Measurements from ENCODE around the gene PDE4B. TPM values are rescaled to one million over a fixed set of nuclear protein-coding genes. Genes with fewer than 3 reads are reported as not detected.
A peak's percentile ranks its signal among the peaks of the same experiment; 100 is the strongest.

The PDE4B gene
- total RNA-seq, 1 donor: 51.0 TPM

DNA sequence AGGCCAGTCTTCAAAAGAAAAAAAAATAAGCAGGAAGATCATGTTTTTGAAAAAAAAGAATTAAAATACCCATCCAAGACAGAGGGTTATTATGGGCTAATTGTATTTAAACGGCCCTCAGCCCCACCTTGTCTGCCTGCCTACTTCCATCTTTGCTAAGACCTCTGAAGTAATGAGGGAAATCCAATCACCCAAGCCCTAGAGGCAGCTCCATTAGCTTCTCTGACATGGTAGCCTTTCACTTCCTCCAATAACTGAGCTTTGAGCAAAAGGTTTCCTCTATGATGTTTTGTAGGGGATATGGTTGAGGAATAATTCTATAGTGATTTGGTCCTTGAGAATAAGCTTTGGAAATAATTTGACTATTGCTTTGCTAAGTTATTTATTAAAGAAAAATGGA is 563.1 kb downstream of the PDE4B start:
- no peak overlapping the region for H3K4me3 ChIP-seq (ENCODE audit: low read depth, low read length)
- DNase-seq (ENCODE audit: low read depth): no peak
- TF ChIP-seq, protein P1, sequence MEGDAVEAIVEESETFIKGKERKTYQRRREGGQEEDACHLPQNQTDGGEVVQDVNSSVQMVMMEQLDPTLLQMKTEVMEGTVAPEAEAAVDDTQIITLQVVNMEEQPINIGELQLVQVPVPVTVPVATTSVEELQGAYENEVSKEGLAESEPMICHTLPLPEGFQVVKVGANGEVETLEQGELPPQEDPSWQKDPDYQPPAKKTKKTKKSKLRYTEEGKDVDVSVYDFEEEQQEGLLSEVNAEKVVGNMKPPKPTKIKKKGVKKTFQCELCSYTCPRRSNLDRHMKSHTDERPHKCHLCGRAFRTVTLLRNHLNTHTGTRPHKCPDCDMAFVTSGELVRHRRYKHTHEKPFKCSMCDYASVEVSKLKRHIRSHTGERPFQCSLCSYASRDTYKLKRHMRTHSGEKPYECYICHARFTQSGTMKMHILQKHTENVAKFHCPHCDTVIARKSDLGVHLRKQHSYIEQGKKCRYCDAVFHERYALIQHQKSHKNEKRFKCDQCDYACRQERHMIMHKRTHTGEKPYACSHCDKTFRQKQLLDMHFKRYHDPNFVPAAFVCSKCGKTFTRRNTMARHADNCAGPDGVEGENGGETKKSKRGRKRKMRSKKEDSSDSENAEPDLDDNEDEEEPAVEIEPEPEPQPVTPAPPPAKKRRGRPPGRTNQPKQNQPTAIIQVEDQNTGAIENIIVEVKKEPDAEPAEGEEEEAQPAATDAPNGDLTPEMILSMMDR (IDR thresholded peaks at IDR 0.05; ENCODE audit: insufficient read depth, low read depth, low read length): no peak

GRCh38 chr1:66356605-66357004 is 563.9 kb downstream of the PDE4B start:
- no peak for DNase-seq (ENCODE audit: low read depth)
- TF ChIP-seq, protein P1 (IDR thresholded peaks at IDR 0.05; ENCODE audit: insufficient read depth, low read depth, low read length): no peak
- H3K4me3 ChIP-seq (ENCODE audit: low read depth, low read length): no peak overlapping the region

DNA sequence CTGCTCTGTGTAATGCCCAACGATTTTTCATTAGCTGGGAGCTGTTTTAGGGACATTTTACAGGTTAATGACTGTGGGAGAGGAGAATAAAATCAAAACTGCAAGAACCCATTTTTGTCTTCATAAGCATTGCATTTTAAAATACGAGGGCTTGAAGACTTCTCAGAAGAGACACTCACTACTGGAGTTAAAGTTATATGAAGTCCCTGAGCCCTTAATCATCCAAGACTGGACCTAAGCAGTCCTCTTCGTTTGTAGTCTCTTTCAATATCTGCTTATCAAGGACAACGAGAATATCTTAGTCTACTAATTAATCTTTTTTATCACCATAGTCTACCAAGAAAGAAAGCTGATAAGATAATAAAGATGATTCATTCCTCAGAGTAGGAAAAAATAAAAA is 564.3 kb downstream of the PDE4B start:
- no peak overlapping the region for H3K4me3 ChIP-seq (ENCODE audit: low read depth, low read length)
- DNase-seq (ENCODE audit: low read depth): no peak
- TF ChIP-seq, protein P1 (IDR thresholded peaks at IDR 0.05; ENCODE audit: insufficient read depth, low read depth, low read length): no peak

GRCh38 chr1:66357478-66358197 is 564.9 kb downstream of the PDE4B start:
- DNase-seq (ENCODE audit: low read depth): peak; percentile 53
- TF ChIP-seq, protein P1 (IDR thresholded peaks at IDR 0.05; ENCODE audit: insufficient read depth, low read depth, low read length): no peak
- no peak overlapping the region for H3K4me3 ChIP-seq (ENCODE audit: low read depth, low read length)

DNA sequence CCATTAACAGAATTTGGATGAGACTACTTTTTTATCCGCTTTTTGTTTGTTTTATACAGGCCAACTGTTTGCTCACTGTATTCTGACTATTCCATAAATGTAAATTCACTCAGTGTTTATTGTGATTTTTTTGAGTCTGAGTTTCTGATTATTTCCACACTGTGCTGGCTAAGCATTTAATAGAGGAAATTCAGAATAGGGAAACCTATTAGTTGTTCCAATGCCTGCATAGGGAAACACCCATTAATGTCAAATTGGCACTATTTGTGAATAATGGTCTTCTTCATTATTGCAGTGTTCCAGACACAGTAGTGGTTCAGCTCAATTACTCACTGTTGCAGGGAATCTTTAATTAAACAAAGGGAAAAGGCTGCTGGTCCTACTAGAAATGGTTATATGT is 566.6 kb downstream of the PDE4B start:
- TF ChIP-seq, protein P1 (IDR thresholded peaks at IDR 0.05; ENCODE audit: insufficient read depth, low read depth, low read length): no peak
- no peak for DNase-seq (ENCODE audit: low read depth)
- H3K4me3 ChIP-seq (ENCODE audit: low read depth, low read length): no peak overlapping the region

DNA sequence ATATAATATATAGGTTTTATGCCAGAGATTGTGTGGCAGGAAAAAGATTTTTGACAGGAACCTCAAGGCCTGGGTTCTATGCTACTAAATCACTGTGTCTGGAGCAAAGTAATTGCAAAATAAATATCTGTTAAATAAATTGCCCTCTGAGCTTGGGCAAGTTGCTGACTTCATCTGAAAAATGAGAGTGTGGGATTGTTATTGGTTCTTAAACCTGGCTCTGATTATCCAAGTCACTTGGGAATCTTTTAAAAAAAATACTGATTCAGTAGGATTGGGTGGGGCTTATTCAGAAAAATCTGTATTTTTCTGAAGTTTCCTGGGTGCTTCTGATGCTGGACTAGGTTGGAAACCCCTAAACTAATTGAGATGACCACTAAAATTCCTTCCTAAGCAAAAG is 567.1 kb downstream of the PDE4B start:
- H3K4me3 ChIP-seq (ENCODE audit: low read depth, low read length): no peak overlapping the region
- TF ChIP-seq, protein P1 (IDR thresholded peaks at IDR 0.05; ENCODE audit: insufficient read depth, low read depth, low read length): no peak
- no peak for DNase-seq (ENCODE audit: low read depth)

- no peak for DNase-seq (ENCODE audit: low read depth)
- no peak overlapping the region for H3K4me3 ChIP-seq (ENCODE audit: low read depth, low read length)
- TF ChIP-seq, protein P1 (IDR thresholded peaks at IDR 0.05; ENCODE audit: insufficient read depth, low read depth, low read length): peak; percentile 7
Measured at GRCh38 chr1:66360285-66360724, 567.6 kb downstream of the PDE4B start.

Data from fibroblast of villous mesenchyme (primary cell).